Measurements from ENCODE around the gene ZBTB26. TPM values are rescaled to one million over a fixed set of nuclear protein-coding genes. Genes with fewer than 3 reads are reported as not detected.
A peak's percentile ranks its signal among the peaks of the same experiment; 100 is the strongest.

Gene ZBTB26
- total RNA-seq, 4 donors from 2014 or later = 6.3 to 10.4 (median 9.1) TPM

GRCh38 chr9:122900791-122901190 lies 30.5 kb downstream of the ZBTB26 start:
- H3K27ac ChIP-seq (replicated peaks in 1 of 4) = peak overlapping the region; percentile 6 to 44 (median 21)
- TF ChIP-seq POLR2AphosphoS5 (IDR thresholded peaks at IDR 0.05) (no peak), EP300 (IDR thresholded peaks at IDR 0.05) (no peak), CTCF (IDR thresholded peaks at IDR 0.05) (no peak), POLR2A (IDR thresholded peaks at IDR 0.05; ENCODE audit: low read depth) (no peak)
- no peaks in the 10 kb centered on the region for H3K27me3 ChIP-seq
- WGBS = 47% methylated on average over 2 of the region's 2 CpGs
- H3K9me3 ChIP-seq = no peaks in the 10 kb centered on the region
- intact Hi-C loops (cut with DNase I) = no loop called here
- H3K36me3 ChIP-seq = peaks cover 0 to 8% (median 5%) of the 10 kb centered on the region in 4 donors
- peak overlapping the region in 3 of 4 donors; percentile 9 to 23 (median 10) for H3K4me3 ChIP-seq
- no peak for DNase-seq (ENCODE audit: extremely low spot score)
- H3K4me1 ChIP-seq = peaks cover 35 to 75% (median 60%) of the 10 kb centered on the region in 4 donors

- intact Hi-C loops (cut with DNase I) = no loop called here
- no peak for DNase-seq (ENCODE audit: extremely low spot score)
- Histone ChIP-seq H3K9me3 (no peaks in the 10 kb centered on the region), H3K4me1 (peaks cover 21 to 58% (median 44%) of the 10 kb centered on the region in 4 donors), H3K27me3 (no peaks in the 10 kb centered on the region), H3K4me3 (no peak overlapping the region), H3K27ac (replicated peaks in 1 of 4) (no peak overlapping the region), H3K36me3 (peaks cover 5 to 34% (median 25%) of the 10 kb centered on the region in 4 donors)
- 93% methylated on average over 1 of the region's 1 CpG for WGBS
- TF ChIP-seq EP300 (IDR thresholded peaks at IDR 0.05) = no peak
- TF ChIP-seq POLR2A (IDR thresholded peaks at IDR 0.05; ENCODE audit: low read depth) = no peak
- no peak for TF ChIP-seq POLR2AphosphoS5 (IDR thresholded peaks at IDR 0.05)
- no peak for TF ChIP-seq CTCF (IDR thresholded peaks at IDR 0.05)
These were observed 33.3 kb downstream of the ZBTB26 start for GRCh38 chr9:122897969-122898368.

- H3K36me3 ChIP-seq = peaks cover 36 to 97% (median 64%) of the 10 kb centered on the region in 4 donors
- WGBS = 89% methylated on average over 3 of the region's 3 CpGs
- intact Hi-C loops (cut with DNase I) = no loop called here
These were observed 42.8 kb downstream of the ZBTB26 start for GRCh38 chr9:122888480-122888879.

GRCh38 chr9:122883125-122883524 lies 48.2 kb downstream of the ZBTB26 start:
- Histone ChIP-seq H3K27ac (replicated peaks in 1 of 4) (no peak overlapping the region), H3K4me3 (no peak overlapping the region), H3K9me3 (no peaks in the 10 kb centered on the region), H3K36me3 (peaks cover 57 to 99% (median 76%) of the 10 kb centered on the region in 4 donors), H3K4me1 (no peaks in the 10 kb centered on the region), H3K27me3 (no peaks in the 10 kb centered on the region)
- DNase-seq (ENCODE audit: extremely low spot score) = no peak
- 91% methylated on average over 2 of the region's 2 CpGs for WGBS
- intact Hi-C loops (cut with DNase I) = no loop called here
- TF ChIP-seq POLR2AphosphoS5 (IDR thresholded peaks at IDR 0.05) (no peak), POLR2A (IDR thresholded peaks at IDR 0.05; ENCODE audit: low read depth) (no peak), CTCF (IDR thresholded peaks at IDR 0.05) (no peak), EP300 (IDR thresholded peaks at IDR 0.05) (no peak)

More at GRCh38 chr9:122888480-122888879, 42.8 kb downstream of the ZBTB26 start:
- DNase-seq (ENCODE audit: extremely low spot score) = no peak
- Histone ChIP-seq H3K4me3 (no peak overlapping the region), H3K4me1 (no peaks in the 10 kb centered on the region), H3K27me3 (no peaks in the 10 kb centered on the region), H3K9me3 (no peaks in the 10 kb centered on the region), H3K27ac (replicated peaks in 1 of 4) (no peak overlapping the region)
- TF ChIP-seq CTCF (IDR thresholded peaks at IDR 0.05) (no peak), POLR2A (IDR thresholded peaks at IDR 0.05; ENCODE audit: low read depth) (no peak), POLR2AphosphoS5 (IDR thresholded peaks at IDR 0.05) (no peak), EP300 (IDR thresholded peaks at IDR 0.05) (no peak)

- no peak for DNase-seq (ENCODE audit: extremely low spot score)
- no peaks in the 10 kb centered on the region for H3K9me3 ChIP-seq
- intact Hi-C loops (cut with DNase I) = no loop called here
- H3K27me3 ChIP-seq = no peaks in the 10 kb centered on the region
- H3K4me3 ChIP-seq = no peak overlapping the region
- 79% methylated on average over 2 of the region's 2 CpGs for WGBS
- TF ChIP-seq POLR2A (IDR thresholded peaks at IDR 0.05; ENCODE audit: low read depth) (no peak), EP300 (IDR thresholded peaks at IDR 0.05) (no peak)
- no peak overlapping the region for H3K27ac ChIP-seq (replicated peaks in 1 of 4)
- no peaks in the 10 kb centered on the region for H3K4me1 ChIP-seq
- H3K36me3 ChIP-seq = peaks cover 83 to 100% (median 97%) of the 10 kb centered on the region in 4 donors
These were observed 51.9 kb downstream of the ZBTB26 start for GRCh38 chr9:122879443-122879842.
